ENCODE data around the gene ZNF57. TPM values are rescaled to one million over a fixed set of nuclear protein-coding genes. Genes with fewer than 3 reads are reported as not detected.

ZNF57 gene
- total and polyA plus RNA-seq, 7 donors = 1.4 to 16.8 (median 6.1) TPM

DNA sequence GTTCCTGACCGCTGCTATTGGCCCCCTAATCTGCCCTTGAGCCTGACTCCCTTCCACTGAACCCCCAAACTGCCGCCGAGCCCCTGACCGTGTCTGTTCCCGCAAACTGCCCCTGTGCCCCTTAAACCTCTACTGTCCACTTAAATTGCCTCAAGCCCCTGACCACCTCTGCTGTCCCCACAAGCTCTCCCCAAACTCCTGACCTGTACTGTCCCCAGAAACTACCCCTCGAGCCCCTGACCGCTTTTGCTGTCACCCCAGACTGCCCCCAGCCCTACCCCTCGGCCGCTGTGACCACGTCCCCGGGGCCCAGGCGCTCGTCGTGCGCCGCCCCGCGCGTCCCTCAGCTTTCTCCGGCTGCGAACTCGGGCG is 43.7 kb downstream of the ZNF57 start:
- Histone ChIP-seq H3K9me3 (no peaks in the 10 kb centered on the region), H3K27me3 (no peaks in the 10 kb centered on the region), H3K4me3 (peak overlapping the region; percentile 58 to 99 (median 86)), H3K4me1 (peaks cover 0 to 23% (median 16%) of the 10 kb centered on the region in 4 donors), H3K27ac (peak overlapping the region; percentile 86 to 98 (median 96)), H3K36me3 (peaks cover 0 to 4% (median 0%) of the 10 kb centered on the region in 4 donors)
- DNase-seq = no peak
- intact Hi-C loops (cut with DNase I) = loop anchor here (5.0 kb wide), 1 partner anchor 42 kb away; the partner anchor contains the start of gene ZNF57
- 1 to 3% methylated on average over 23 of the region's 23 CpGs for WGBS, 2 donors
- TF ChIP-seq CTCF (IDR thresholded peaks at IDR 0.05) (no peak), POLR2AphosphoS5 (IDR thresholded peaks at IDR 0.05) (no peak), POLR2A (IDR thresholded peaks at IDR 0.05) (no peak), EP300 (IDR thresholded peaks at IDR 0.05) (no peak)

DNA sequence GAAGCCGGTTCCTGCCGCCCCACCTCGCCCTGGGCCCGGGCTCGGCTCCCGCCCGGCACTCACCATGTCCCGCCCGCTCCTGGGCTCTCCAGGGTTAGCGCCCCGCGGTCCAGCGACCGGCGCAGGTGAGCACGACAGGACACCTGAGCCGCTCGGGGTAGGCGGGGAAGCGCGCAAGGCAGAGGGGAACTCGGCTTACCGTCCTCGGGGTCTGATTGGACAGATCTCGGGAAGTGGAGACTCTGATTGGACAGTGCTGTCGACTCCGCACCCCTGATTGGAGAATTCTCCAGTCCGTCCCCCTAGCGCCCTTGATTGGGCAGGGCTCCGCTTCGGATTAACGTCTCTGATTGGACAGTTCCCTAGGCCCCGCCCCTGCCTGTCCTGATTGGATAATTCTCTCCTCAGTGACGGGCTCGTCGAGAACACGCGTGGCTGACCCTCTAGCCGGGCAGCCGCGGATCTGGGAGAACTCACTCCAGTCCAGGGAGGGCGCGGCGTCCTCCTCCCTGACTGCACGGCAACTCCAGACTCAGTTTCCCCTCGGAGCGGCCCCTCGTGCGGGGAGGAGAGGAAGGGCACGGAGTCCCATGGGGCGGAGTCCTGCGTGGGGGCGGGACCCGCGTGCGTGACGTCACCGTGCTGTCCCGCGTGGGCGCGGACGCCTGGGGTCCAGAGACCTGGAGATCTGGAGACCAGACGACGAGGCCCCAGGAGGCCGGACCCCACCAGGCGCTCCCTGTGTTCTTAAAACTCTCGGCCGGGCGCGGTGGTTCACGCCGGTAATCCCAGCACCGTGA is 44.2 kb downstream of the ZNF57 start, which contains the start of gene ZNF77:
TSS of gene ZNF77 (minus strand) at position 197 of the 800 bp plus-strand sequence. CDS start at position 66, 131 bp downstream.
- Histone ChIP-seq H3K27me3 (no peaks in the 10 kb centered on the region), H3K4me1 (peaks cover 0 to 29% (median 22%) of the 10 kb centered on the region in 4 donors), H3K36me3 (no peaks in the 10 kb centered on the region), H3K9me3 (no peaks in the 10 kb centered on the region), H3K4me3 (peak within 1 kb of the TSS; percentile 58 to 99 (median 86)), H3K27ac (peak within 1 kb of the TSS; percentile 86 to 98 (median 96))
- TF ChIP-seq CTCF (IDR thresholded peaks at IDR 0.05) = no peak
- TF ChIP-seq POLR2A (IDR thresholded peaks at IDR 0.05) = peak in 1 of 2 donors; percentile 21
- TF ChIP-seq POLR2AphosphoS5 (IDR thresholded peaks at IDR 0.05) = peak; percentile 79 to 81 (median 80)
- TF ChIP-seq EP300 (IDR thresholded peaks at IDR 0.05) = no peak
- intact Hi-C loops (cut with DNase I) = loop anchor here (5.0 kb wide), 2 partner anchors 43 to 103 kb away; partner anchors contain the start of genes ZNF555 and ZNF57
- WGBS, 2 donors = 1% methylated on average over 74 of the region's 74 CpGs
- peak; percentile 100 for DNase-seq

- Histone ChIP-seq H3K27me3 (no peaks in the 10 kb centered on the region), H3K9me3 (no peaks in the 10 kb centered on the region), H3K27ac (peak overlapping the region; percentile 86 to 98 (median 96)), H3K4me1 (peaks cover 0 to 29% (median 22%) of the 10 kb centered on the region in 4 donors), H3K4me3 (peak overlapping the region; percentile 58 to 99 (median 86)), H3K36me3 (no peaks in the 10 kb centered on the region)
- WGBS, 2 donors = 31 to 54% methylated on average over 17 of the region's 17 CpGs
- intact Hi-C loops (cut with DNase I) = loop anchor here (5.0 kb wide), 1 partner anchor 103 kb away; the partner anchor contains the start of gene ZNF555
- no peak for TF ChIP-seq CTCF (IDR thresholded peaks at IDR 0.05)
- TF ChIP-seq POLR2A (IDR thresholded peaks at IDR 0.05) = no peak
- TF ChIP-seq POLR2AphosphoS5 (IDR thresholded peaks at IDR 0.05) = no peak
- TF ChIP-seq EP300 (IDR thresholded peaks at IDR 0.05) = no peak
- DNase-seq = no peak
Measured at GRCh38 chr19:2945575-2946184, 45.0 kb downstream of the ZNF57 start.

DNA sequence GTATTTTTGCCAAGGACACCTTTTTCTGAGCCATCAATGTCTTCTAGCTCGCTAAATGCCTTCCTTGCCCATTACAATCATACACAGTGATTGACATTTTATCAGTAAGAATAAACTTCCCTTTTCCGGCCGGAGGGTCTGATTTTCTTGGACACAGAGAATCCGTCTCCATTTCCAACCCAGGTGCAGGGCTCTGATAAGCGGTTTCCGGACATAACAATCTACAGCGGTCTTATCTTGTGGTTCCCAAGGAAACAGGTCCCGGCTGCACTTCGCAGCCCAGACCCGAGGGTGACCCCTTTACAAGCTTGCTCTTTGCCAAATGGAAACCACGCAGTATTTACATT is 49.2 kb downstream of the ZNF57 start:
- no peaks in the 10 kb centered on the region for H3K36me3 ChIP-seq
- peak overlapping the region; percentile 90 to 95 (median 92) for H3K27ac ChIP-seq
- peaks cover 0 to 24% (median 20%) of the 10 kb centered on the region in 4 donors for H3K4me1 ChIP-seq
- H3K9me3 ChIP-seq = no peaks in the 10 kb centered on the region
- intact Hi-C loops (cut with DNase I) = loop anchor here (2.0 to 5.0 kb wide), 3 partner anchors 63 to 113 kb away; partner anchors contain the start of genes TLE5 and ZNF555
- peak overlapping the region; percentile 52 to 76 (median 64) for H3K4me3 ChIP-seq
- TF ChIP-seq CTCF (IDR thresholded peaks at IDR 0.05) = no peak
- peak in 1 of 4 donors; percentile 21 for TF ChIP-seq EP300 (IDR thresholded peaks at IDR 0.05)
- WGBS, 2 donors = 1% methylated on average over 11 of the region's 11 CpGs
- no peaks in the 10 kb centered on the region for H3K27me3 ChIP-seq
- no peak for DNase-seq

Measured in sigmoid colon (tissue), 7 donors.